PC-3 (cell line): ENCODE measurements around the gene LHFPL6.

Experiments
- EZH2phosphoT487 ChIP-seq: fragments of 300-600 bp; sonication (generic); IDR thresholded peaks from 2 replicates; pipeline ENCODE4 v1.6.1; 2018; ENCODE audit warnings: mild to moderate bottlenecking, antibody characterized with exemption, low read length, borderline replicate concordance
- TF ChIP-seq, protein P1 (sequence below): fragments of 300-600 bp; sonication (generic); conservative IDR thresholded peaks from 2 replicates; pipeline ENCODE4 v1.5.1; 2017; ENCODE audit warnings: antibody characterized with exemption, low read depth, mild to moderate bottlenecking, low read length

DNA sequence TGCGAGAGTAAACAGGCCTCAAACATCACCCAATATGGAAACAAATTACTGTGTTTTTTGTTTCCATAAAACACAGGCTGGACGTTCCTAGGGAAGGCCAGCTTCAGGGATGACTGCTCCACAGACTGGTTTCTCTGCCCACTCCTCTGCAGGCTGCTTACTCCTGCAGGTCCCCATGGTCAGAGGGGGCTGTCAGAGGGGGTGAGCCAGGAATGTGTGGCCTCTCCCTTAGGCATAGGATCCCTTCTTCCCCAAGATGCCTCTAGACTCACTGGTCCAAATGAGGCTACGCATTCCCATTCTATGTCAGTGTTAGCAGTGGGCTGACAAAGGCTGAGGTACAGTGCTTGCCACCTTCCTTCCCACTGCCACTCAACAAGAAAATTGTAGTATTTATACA is 229.8 kb downstream of the LHFPL6 start:
- TF ChIP-seq, protein P1, sequence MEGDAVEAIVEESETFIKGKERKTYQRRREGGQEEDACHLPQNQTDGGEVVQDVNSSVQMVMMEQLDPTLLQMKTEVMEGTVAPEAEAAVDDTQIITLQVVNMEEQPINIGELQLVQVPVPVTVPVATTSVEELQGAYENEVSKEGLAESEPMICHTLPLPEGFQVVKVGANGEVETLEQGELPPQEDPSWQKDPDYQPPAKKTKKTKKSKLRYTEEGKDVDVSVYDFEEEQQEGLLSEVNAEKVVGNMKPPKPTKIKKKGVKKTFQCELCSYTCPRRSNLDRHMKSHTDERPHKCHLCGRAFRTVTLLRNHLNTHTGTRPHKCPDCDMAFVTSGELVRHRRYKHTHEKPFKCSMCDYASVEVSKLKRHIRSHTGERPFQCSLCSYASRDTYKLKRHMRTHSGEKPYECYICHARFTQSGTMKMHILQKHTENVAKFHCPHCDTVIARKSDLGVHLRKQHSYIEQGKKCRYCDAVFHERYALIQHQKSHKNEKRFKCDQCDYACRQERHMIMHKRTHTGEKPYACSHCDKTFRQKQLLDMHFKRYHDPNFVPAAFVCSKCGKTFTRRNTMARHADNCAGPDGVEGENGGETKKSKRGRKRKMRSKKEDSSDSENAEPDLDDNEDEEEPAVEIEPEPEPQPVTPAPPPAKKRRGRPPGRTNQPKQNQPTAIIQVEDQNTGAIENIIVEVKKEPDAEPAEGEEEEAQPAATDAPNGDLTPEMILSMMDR, result no peak
- TF ChIP-seq EZH2phosphoT487, result no peak
